BE2C (cell line): ENCODE measurements around the gene IL9.
A peak's percentile ranks its signal among the peaks of the same experiment; 100 is the strongest.

ENCODE experiments used
- DNase-seq: peaks from one replicate; pipeline ENCODE4 v3.0.0-alpha.2; 2020
- H3K27me3 ChIP-seq: fragments of 250-450 bp; sonication (Bioruptor Pico); 2 replicates; pipeline ENCODE4 v1.5.1; 2020; ENCODE audit warnings: mild to moderate bottlenecking
- H3K36me3 ChIP-seq: fragments of 250-450 bp; sonication (Bioruptor Pico); 2 replicates; pipeline ENCODE4 v1.5.1; 2020; ENCODE audit warnings: mild to moderate bottlenecking
- H3K4me1 ChIP-seq: fragments of 250-450 bp; sonication (Bioruptor Pico); 2 replicates; pipeline ENCODE4 v1.5.1; 2020
- H3K4me3 ChIP-seq: 2 replicates; pipeline ENCODE4 v1.5.1; 2011; ENCODE audit warnings: low read depth, low read length
- H3K9me3 ChIP-seq: fragments of 250-450 bp; sonication (Bioruptor Pico); 2 replicates; pipeline ENCODE4 v1.5.1; 2020
- TF ChIP-seq, protein P1 (sequence below): IDR thresholded peaks from 2 replicates; pipeline ENCODE4 v1.5.1; 2012; ENCODE audit warnings: mild to moderate bottlenecking, low read depth, low read length

Gene IL9

DNA sequence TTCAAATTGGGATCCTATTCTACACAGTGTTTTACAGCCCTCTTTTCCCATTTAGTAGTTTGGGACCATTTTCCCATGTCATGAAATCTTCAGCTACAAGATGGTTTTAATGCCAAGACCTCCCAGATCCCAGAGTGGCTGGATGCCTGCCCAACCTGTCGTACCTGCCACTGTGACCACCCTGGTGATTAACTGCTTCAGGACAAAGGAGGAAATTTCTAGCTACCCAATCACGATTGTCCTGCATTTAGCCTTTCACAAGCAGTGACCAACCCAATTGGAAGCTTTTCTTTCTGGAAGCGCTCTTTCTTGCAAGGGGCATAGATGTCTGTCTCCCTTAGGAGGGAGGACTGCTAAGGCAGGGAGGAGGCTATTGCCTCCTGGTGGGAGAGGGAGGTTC is 13.8 kb downstream of the IL9 start:
- Histone ChIP-seq H3K4me3 (no peak overlapping the region), H3K27me3 (peaks cover 13% of the 10 kb centered on the region), H3K9me3 (no peaks in the 10 kb centered on the region), H3K36me3 (no peaks in the 10 kb centered on the region), H3K4me1 (no peaks in the 10 kb centered on the region; the same call in 1 of the 2 replicates)
- TF ChIP-seq, protein P1, sequence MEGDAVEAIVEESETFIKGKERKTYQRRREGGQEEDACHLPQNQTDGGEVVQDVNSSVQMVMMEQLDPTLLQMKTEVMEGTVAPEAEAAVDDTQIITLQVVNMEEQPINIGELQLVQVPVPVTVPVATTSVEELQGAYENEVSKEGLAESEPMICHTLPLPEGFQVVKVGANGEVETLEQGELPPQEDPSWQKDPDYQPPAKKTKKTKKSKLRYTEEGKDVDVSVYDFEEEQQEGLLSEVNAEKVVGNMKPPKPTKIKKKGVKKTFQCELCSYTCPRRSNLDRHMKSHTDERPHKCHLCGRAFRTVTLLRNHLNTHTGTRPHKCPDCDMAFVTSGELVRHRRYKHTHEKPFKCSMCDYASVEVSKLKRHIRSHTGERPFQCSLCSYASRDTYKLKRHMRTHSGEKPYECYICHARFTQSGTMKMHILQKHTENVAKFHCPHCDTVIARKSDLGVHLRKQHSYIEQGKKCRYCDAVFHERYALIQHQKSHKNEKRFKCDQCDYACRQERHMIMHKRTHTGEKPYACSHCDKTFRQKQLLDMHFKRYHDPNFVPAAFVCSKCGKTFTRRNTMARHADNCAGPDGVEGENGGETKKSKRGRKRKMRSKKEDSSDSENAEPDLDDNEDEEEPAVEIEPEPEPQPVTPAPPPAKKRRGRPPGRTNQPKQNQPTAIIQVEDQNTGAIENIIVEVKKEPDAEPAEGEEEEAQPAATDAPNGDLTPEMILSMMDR: no peak
- DNase-seq: no peak

GRCh38 chr5:135881244-135881643 is 14.4 kb downstream of the IL9 start:
- H3K9me3 ChIP-seq: no peaks in the 10 kb centered on the region
- no peaks in the 10 kb centered on the region; the same call in 1 of the 2 replicates for H3K4me1 ChIP-seq
- H3K4me3 ChIP-seq: no peak overlapping the region
- DNase-seq: no peak
- no peaks in the 10 kb centered on the region for H3K36me3 ChIP-seq
- TF ChIP-seq, protein P1: no peak
- peaks cover 13% of the 10 kb centered on the region for H3K27me3 ChIP-seq

DNA sequence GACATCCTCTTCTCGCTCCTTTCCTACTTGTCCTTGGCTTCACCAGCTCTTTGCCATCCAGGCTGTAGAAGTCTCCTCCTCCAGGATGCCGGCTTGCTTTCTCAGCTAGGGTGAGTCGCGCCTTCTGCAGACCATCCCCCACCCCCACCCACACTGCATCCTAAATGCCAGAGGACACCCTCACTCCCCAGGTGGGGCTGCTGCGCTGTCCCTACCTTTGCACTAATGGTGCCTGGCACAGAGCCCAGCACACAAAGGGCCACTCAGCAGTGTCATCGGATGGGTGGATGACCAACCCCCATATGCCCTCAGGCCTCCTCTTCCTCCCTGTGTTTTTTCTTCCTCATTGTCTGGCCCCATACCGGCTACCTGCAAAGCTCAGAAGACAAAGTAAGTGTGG is 14.8 kb downstream of the IL9 start:
- H3K9me3 ChIP-seq: no peaks in the 10 kb centered on the region
- H3K4me1 ChIP-seq: no peaks in the 10 kb centered on the region; the same call in 1 of the 2 replicates
- no peak overlapping the region for H3K4me3 ChIP-seq
- DNase-seq: no peak
- peaks cover 13% of the 10 kb centered on the region for H3K27me3 ChIP-seq
- no peaks in the 10 kb centered on the region for H3K36me3 ChIP-seq
- TF ChIP-seq, protein P1: no peak

GRCh38 chr5:135880278-135880677 is 15.4 kb downstream of the IL9 start:
- Histone ChIP-seq H3K9me3 (no peaks in the 10 kb centered on the region), H3K27me3 (peaks cover 13% of the 10 kb centered on the region), H3K4me1 (no peaks in the 10 kb centered on the region; the same call in 1 of the 2 replicates), H3K4me3 (no peak overlapping the region), H3K36me3 (no peaks in the 10 kb centered on the region)
- no peak for DNase-seq
- TF ChIP-seq, protein P1: peak; percentile 52

DNA sequence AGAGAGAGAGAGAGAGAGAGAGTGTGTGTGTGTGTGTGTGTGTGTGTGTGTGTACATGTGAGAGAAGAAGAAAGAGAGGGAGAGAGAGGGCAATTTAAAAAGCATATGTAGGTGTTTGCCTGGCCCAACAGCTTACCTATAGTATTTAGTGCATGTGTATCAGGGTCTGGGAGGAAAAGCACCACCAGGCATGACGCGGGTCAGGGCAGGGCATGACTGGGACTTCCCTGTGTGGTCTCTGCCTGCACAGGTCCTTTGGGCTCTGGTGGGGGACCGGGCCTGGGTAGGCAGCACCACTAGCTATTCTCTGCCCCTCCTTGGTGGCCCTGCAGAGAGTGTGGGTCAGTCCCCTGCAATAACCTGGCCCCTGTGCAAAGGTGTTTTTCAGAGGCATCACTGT is 16.1 kb downstream of the IL9 start:
- Histone ChIP-seq H3K36me3 (no peaks in the 10 kb centered on the region), H3K27me3 (peaks cover 13% of the 10 kb centered on the region), H3K9me3 (no peaks in the 10 kb centered on the region), H3K4me1 (no peaks in the 10 kb centered on the region; the same call in 1 of the 2 replicates), H3K4me3 (no peak overlapping the region)
- TF ChIP-seq, protein P1: no peak
- DNase-seq: no peak

- H3K36me3 ChIP-seq: no peaks in the 10 kb centered on the region
- no peak overlapping the region for H3K4me3 ChIP-seq
- no peaks in the 10 kb centered on the region; the same call in 1 of the 2 replicates for H3K4me1 ChIP-seq
- peaks cover 13% of the 10 kb centered on the region for H3K27me3 ChIP-seq
- no peaks in the 10 kb centered on the region for H3K9me3 ChIP-seq
- TF ChIP-seq, protein P1: no peak
- no peak for DNase-seq
These were observed 17.5 kb downstream of the IL9 start for GRCh38 chr5:135878156-135878620.
